HG03469 (cell line): ENCODE measurements around the gene SH3BGRL.
A peak's percentile ranks its signal among the peaks of the same experiment; 100 is the strongest.

Experiments
- ATAC-seq: cut with Tn5 transposase; IDR thresholded peaks from one replicate; pipeline ENCODE4 v1.9.1; 2021; ENCODE audit warnings: mild to moderate bottlenecking, moderate library complexity, moderate number of reproducible peaks; ENCODE audit not compliant: unreplicated experiment

SH3BGRL gene

GRCh38 chrX:81201671-81202455 lies at the start of gene SH3BGRL, which contains the start of gene HMGN5:
SH3BGRL (plus strand) TSS chrX:81202102; CDS start chrX:81202201, 99 bp downstream.
HMGN5 (minus strand) TSS chrX:81201913; CDS start chrX:81121549, 80,364 bp downstream.
- peak; percentile 78 for ATAC-seq

DNA sequence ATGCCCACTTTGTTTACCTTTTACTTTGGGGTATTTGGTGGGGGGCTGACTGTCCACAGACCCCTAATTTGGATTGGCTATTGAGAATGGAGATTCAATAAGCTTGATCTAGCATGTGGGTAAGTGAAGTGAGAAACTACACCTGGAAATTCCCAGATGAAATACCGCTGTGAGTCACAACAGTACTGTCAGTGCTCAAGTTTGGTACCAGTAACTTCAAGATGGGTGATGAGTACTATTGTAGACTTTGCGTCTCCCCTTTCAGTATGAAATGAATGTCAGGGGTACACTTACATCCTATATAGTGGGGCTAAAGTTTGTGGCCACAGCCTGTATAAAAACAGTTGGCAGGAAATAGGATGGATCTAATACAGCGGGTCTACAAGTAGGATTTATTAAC lies 33.5 kb upstream of the SH3BGRL start:
- ATAC-seq = no peak

DNA sequence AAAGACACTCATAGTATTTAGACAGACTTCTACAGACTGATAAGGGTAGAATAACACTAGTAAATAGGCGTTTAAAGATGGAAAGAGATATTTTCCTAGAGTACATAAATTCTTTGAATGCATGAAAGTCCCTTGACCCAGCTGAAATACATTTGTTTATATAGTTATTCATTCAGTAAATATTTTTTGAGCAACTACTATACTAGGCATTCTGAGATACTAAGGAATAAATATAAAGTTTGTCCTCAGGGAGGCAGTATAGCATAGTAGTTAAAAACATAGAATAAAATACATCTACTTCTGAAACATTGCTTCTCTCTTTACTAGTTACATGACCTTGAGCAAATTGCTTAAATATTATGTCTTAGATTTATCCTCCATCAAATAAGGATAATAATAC lies 27.6 kb upstream of the SH3BGRL start:
- ATAC-seq = no peak

GRCh38 chrX:81195259-81195658 lies 6.6 kb upstream of the SH3BGRL start:
- ATAC-seq = no peak

DNA sequence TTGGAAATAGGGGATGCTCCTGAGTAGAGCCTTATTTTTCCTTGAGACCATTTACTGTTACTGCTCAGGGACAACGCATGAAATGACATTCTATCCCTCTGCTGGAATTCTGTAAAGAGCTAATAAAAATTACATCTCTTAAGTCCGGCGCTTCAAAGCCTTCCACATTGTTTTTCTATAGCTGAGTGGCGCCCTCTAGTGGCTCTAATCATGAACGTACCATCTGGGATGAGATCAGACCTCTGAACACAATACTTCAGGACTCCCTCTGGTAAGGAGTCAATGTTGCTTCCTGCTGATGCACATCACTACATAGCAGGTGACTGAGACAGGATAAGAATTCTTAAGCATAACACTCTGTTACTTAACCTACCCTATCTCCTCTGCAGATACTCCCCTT lies 6.2 kb upstream of the SH3BGRL start:
- ATAC-seq = no peak

DNA sequence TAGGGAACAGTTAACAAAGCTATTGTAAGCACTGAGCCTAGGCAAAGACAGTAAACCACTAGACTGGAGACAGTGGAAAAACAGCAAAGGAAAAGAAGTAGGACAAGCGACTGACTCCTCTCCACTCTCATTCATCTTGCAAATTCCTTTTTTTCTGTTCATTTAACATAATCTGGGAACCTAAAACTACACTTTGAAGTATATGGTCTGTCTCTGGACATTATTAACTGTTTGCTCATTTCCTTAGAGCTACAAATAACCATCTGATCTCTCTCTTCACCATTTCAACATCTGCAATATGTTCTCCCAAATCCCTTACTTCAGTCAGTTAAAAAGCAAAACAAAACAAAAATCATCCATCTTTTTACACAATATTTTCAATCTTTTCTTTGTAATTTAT lies 831 bp upstream of the SH3BGRL start:
- no peak for ATAC-seq

DNA sequence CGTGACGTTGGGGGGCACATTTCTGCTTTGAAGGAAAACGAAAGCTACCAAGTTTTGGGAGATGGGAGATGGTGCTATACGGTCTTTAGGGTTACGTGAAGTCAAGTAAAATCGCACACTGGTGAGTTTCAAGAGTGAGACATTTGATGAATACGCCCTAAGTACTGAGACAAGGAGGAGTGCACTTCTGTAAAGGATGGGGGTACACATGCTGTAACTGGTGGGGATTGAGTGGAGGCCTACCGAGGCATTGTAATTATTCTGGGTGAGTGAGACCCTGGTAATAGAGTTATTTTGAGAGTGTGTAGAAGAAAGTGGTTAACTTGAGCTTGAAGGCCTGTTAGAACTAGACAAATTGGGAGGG lies 536 bp downstream of the SH3BGRL start:
- ATAC-seq = no peak

GRCh38 chrX:81202943-81203342 lies 1.0 kb downstream of the SH3BGRL start:
- no peak for ATAC-seq

DNA sequence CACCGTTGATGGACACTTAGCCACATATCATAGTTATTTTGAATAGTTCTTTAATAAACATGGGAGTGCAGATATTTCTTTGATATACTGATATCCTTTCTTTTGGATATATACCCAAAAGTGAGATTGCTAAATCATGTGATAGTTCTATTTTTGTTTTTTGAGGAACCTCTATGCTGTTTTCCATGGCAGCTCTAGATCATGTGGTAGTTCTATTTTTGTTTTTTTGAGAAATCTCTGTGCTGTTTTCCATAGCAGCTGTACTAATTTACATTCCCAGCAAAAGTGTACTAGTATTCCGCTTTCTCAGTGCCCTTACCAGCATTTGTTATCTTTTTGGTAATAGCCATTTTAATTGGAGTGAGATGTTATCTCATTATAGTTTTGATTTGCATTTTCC lies 3.6 kb downstream of the SH3BGRL start:
- ATAC-seq = no peak

DNA sequence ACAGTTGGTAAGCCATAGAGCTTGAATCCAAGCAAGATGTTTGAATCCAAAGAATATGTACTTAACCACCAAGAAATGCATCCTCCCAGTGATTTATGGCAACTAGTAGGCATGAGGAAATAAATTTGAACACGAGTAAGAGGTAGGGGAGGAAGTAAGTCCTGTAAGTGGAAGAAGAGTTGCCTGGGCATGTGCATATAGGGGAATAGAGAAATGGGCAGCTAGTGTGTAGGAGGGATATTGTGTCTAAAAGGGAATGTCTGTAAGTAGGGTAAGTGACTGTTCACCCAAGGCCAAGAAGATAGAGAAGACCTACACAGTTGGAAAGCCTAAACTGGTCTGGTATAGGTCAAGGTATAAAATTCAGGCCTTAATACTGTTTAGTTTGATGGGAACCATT lies 4.6 kb downstream of the SH3BGRL start:
- ATAC-seq = no peak

- no peak for ATAC-seq
These were observed 7.0 kb downstream of the SH3BGRL start for GRCh38 chrX:81208916-81209315.

DNA sequence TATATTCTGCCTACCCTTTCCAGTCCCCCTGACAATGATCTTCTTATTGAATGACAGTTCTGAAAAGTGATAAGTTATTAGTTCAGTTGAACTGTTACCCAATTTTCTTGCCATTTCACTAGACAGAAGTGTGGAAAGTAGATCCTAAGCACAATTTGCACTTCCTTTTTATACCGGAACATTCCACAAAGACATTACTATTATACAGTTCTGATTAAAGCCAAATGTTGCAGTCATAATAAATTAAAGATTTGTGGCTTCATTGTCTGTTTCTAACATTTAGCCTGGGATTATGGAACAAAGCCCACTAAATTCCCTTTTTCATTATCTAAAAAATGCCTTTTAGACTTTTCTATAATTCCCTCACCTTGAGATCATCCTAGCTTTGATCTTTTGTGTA lies 13.8 kb downstream of the SH3BGRL start:
- ATAC-seq = no peak

DNA sequence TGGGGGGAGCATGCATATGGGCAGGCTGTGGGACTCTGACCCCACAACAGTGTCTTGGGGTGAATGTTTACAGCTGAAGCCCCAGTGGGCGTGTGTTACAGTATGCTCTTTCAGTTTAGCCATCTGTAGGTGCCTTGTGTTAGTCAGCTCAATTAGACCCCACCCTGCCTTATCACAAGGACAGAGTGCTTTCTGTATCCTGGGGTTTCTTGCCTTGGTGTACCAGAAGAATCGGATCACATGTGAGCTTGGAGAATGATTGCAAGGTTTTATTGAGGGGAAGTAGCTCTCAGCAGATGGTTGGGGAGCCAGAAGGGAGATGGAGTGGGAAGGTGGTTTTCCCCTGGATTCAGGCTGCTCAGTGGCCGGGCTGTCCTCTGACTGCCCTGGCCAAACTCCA lies 27.3 kb downstream of the SH3BGRL start:
- no peak for ATAC-seq

- ATAC-seq = no peak
These were observed 28.0 kb downstream of the SH3BGRL start for GRCh38 chrX:81229901-81230300.

DNA sequence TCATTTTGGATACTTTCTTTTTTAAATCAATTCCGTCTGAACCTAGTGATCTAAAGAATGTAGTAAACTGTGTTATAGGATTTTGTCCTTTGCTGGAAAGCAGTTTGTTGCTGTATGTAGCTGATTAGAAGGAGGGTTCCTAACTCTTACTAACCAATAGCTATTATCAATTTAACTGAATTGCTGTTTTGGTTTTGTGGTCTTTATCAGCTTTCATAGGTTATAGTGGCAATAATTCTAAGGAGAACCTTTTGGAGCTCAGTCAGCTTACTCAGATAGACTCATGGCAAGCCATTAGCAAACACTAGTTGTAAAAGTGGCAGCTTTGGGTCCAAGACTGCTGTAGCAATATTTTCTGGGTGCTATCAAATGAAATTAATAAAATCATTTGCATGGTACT lies 29.6 kb downstream of the SH3BGRL start:
- ATAC-seq = no peak

DNA sequence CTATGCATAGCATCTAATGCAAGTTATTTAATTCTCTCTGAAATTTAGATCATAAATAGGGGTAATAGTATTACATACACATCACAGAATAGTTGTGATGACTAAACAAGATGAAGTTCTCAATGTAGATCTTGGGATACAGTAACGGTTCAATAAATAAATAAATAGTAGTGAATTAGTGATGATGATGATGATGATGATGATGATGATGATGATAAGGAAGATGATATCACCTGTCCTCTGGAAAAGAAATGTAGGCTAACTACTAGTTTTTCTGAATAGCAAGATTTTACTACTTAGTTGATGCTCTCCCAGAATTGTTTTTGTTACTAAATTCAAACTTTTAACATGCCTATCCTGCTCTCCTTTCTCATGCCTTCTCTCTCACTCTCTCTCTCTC lies 30.3 kb downstream of the SH3BGRL start:
- ATAC-seq = no peak

DNA sequence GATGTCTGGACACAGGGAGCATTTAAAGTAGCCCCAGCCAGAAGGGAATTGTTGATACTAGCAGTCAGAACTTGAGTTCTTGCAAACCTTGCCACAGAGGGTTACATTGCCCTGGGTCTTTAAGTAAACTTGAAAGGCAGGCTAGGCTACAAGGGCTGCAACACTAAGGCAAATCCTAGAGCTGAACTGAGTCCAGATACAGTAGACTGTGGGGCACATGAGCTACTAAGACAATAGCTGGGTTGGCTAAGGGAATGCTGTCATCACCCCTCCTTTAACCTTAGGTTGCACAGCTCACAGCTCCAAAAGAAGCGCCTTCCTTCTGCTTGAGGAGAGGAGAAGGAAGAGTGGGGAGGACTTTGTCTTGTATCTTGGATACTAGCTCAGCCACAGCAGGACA lies 35.6 kb downstream of the SH3BGRL start:
- no peak for ATAC-seq

GRCh38 chrX:81238166-81238565 lies 36.3 kb downstream of the SH3BGRL start:
- no peak for ATAC-seq

DNA sequence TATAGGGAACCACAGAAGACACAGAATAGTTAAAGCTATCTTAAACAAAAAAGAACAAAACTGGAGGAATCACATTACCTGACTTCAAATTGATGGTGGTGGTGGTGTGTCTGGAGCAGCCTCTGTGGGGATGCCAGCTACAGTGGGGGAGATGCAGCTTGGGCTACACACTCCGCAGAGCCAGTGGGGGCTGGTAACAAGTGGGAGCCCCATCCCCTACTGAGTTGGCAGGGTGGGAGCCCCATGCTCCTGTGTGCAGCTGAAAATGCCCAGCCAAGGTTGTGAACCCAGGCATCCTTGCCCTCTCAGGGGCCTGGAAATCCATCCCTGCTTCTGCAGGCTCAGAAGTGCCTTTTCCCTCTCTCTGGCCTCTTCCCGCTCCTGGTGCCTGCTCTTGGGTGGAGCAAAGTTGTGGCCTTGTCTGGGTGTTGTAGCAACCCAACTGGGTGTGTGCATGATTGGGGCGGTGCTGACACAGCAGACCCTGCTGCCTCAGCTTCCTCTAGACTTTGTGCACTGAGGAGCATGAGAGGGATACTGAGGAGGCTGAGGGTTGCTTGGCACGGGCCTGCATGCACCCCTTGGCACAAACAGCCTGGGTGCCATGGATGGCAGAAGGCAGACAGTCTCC lies 38.9 kb downstream of the SH3BGRL start:
- no peak for ATAC-seq

DNA sequence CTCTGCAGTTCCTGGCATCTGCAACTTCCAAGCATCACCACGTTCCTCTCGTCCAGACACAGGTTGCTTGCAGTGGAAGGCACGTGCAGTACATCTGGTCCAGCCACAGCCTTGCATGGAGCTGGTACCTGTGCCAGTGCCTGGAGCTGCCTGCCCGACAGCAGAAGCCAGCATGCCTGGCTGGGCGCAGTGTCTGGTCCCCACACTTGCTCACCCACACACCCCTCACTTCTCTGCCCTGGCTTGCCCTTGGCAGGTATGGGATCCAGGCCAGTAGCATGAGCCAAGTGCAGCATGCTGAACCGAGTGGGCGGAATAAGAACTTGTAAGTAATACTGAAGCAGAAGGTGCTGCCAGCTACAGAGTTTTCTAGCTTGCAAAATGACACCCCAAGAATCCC lies 39.9 kb downstream of the SH3BGRL start:
- no peak for ATAC-seq

DNA sequence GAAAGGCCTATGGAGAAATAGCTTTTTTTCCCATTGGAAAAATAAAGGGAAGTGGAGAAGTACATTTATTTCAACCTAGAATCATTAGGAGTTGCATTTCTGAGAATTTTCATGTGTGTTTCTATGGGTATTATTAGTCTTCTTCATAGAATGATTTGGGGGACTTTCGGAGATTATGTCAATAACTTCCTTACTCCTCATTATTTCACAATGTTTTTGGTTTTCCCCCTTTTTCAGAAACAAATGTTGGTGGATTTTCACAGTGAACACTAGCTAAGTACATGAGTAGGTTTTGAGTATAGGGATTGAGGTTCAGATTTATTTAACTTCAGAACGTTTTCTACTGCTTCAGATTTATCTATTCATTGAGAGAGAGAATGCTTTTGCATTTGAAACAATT lies 54.0 kb downstream of the SH3BGRL start:
- ATAC-seq = no peak

- no peak for ATAC-seq
These were observed 55.9 kb downstream of the SH3BGRL start for GRCh38 chrX:81257817-81258216.
